Esophagus squamous epithelium (tissue), 4 donors: ENCODE results near the gene XRCC3.

Source experiments
- POLR2A ChIP-seq, 4 donors: fragments of 450-650 bp; IDR thresholded peaks; one replicate each; pipeline ENCODE4 v1.6.1; 2017; ENCODE audit warnings: antibody characterized with exemption in 4 of 4, mild to moderate bottlenecking in 4 of 4, moderate library complexity in 3 of 4
- TF ChIP-seq, protein P1 (sequence below), 6 experiments: fragments of 450-650 bp in 4 of 6; fragments of 200-600 bp in 2 of 6; sonication (generic) in 2 of 6; IDR thresholded peaks; one replicate each; pipeline ENCODE4 v1.5.1; 2016 to 2019; ENCODE audit warnings: antibody characterized with exemption in 6 of 6, mild to moderate bottlenecking in 4 of 6, moderate library complexity in 4 of 6

DNA sequence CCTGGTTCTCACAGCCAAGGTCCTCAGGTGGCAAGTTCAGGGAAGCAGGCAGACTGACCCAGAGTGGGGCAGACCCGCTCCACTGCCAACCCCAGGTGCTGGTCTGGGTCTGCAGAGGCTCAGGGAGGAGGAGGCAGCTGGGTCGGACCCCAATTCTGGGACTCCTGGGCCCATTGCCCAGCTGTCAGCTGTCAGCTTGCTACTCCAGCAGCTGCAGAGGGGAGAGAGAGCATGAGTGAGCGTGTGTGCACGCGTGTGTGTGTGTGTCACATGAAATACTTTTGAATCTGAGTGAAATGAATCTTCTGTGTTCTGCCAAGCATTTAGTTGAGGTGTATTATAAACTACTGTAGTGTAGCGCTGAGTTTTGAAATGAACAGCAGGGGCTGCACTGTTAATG lies 30.8 kb downstream of the XRCC3 start:
- TF ChIP-seq, protein P1, sequence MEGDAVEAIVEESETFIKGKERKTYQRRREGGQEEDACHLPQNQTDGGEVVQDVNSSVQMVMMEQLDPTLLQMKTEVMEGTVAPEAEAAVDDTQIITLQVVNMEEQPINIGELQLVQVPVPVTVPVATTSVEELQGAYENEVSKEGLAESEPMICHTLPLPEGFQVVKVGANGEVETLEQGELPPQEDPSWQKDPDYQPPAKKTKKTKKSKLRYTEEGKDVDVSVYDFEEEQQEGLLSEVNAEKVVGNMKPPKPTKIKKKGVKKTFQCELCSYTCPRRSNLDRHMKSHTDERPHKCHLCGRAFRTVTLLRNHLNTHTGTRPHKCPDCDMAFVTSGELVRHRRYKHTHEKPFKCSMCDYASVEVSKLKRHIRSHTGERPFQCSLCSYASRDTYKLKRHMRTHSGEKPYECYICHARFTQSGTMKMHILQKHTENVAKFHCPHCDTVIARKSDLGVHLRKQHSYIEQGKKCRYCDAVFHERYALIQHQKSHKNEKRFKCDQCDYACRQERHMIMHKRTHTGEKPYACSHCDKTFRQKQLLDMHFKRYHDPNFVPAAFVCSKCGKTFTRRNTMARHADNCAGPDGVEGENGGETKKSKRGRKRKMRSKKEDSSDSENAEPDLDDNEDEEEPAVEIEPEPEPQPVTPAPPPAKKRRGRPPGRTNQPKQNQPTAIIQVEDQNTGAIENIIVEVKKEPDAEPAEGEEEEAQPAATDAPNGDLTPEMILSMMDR (IDR thresholded peaks at IDR 0.05) = no peak
- TF ChIP-seq POLR2A (IDR thresholded peaks at IDR 0.05) = no peak
